HL-60 (cell line): ENCODE measurements around the gene CLDN12.

Experiments
- DNase-seq, 2 experiments: peaks; one replicate each; pipeline ENCODE4 v3.0.0-alpha.2; 2010 to 2020; ENCODE audit warnings: low read depth in 1 of 2, low spot score in 1 of 2
- H3K27ac ChIP-seq: fragments of 250-450 bp; sonication (Bioruptor Pico); replicated peaks from 2 replicates; pipeline ENCODE4 v1.5.1; 2020; ENCODE audit warnings: mild to moderate bottlenecking, moderate library complexity
- H3K27me3 ChIP-seq: fragments of 250-450 bp; sonication (Bioruptor Pico); 2 replicates; pipeline ENCODE4 v1.5.1; 2021; ENCODE audit warnings: mild to moderate bottlenecking, moderate library complexity; ENCODE audit not compliant: insufficient read depth, poor library complexity, severe bottlenecking
- H3K4me3 ChIP-seq: replicated peaks from 2 replicates; pipeline ENCODE4 v1.5.1; 2011; ENCODE audit warnings: mild to moderate bottlenecking, control low read depth, low read length; ENCODE audit not compliant: insufficient read depth
- CTCF ChIP-seq: IDR thresholded peaks from one replicate; pipeline ENCODE4 v1.5.1; 2011; ENCODE audit warnings: low read length, control low read depth, inconsistent platforms; ENCODE audit not compliant: insufficient read depth
- GABPA ChIP-seq: IDR thresholded peaks from 2 replicates; pipeline ENCODE4 v1.6.1; 2012; ENCODE audit warnings: low read depth
- POLR2AphosphoS5 ChIP-seq: IDR thresholded peaks from 2 replicates; pipeline ENCODE4 v1.6.1; 2012; ENCODE audit warnings: low read depth
- REST ChIP-seq: IDR thresholded peaks from 2 replicates; pipeline ENCODE4 v1.6.1; 2012; ENCODE audit warnings: low read depth; ENCODE audit not compliant: insufficient replicate concordance
- SPI1 ChIP-seq: IDR thresholded peaks from 2 replicates; pipeline ENCODE4 v1.6.1; 2012; ENCODE audit warnings: low read depth, mild to moderate bottlenecking, borderline replicate concordance

The CLDN12 gene

GRCh38 chr7:90433221-90433620 is 30.0 kb downstream of the CLDN12 start:
- DNase-seq, result no peak
- Histone ChIP-seq H3K27me3 (no peaks in the 10 kb centered on the region), H3K4me3 (no peak overlapping the region), H3K27ac (no peak overlapping the region)
- TF ChIP-seq POLR2AphosphoS5 (no peak), REST (no peak), SPI1 (no peak), GABPA (no peak), CTCF (no peak)

- no peak overlapping the region for H3K4me3 ChIP-seq
- no peak overlapping the region for H3K27ac ChIP-seq
- H3K27me3 ChIP-seq, result peaks cover 2% of the 10 kb centered on the region
- DNase-seq, result no peak
- no peak for TF ChIP-seq CTCF
Observed at GRCh38 chr7:90445633-90446032, 42.4 kb downstream of the CLDN12 start.

GRCh38 chr7:90446137-90446899 is 43.1 kb downstream of the CLDN12 start:
- TF ChIP-seq GABPA (no peak), REST (no peak)
- Histone ChIP-seq H3K27ac (no peak overlapping the region), H3K27me3 (peaks cover 2% of the 10 kb centered on the region), H3K4me3 (no peak overlapping the region)
- no peak for DNase-seq

- no peak overlapping the region for H3K4me3 ChIP-seq
Observed at GRCh38 chr7:90453259-90453891, 50.1 kb downstream of the CLDN12 start.

More at GRCh38 chr7:90453259-90453891, 50.1 kb downstream of the CLDN12 start:
- DNase-seq, result no peak
- Histone ChIP-seq H3K27ac (no peak overlapping the region), H3K27me3 (no peaks in the 10 kb centered on the region)
- TF ChIP-seq CTCF (no peak), REST (no peak), GABPA (no peak), POLR2AphosphoS5 (no peak), SPI1 (no peak)
